ENCODE results near the gene PEX11G.

DNA sequence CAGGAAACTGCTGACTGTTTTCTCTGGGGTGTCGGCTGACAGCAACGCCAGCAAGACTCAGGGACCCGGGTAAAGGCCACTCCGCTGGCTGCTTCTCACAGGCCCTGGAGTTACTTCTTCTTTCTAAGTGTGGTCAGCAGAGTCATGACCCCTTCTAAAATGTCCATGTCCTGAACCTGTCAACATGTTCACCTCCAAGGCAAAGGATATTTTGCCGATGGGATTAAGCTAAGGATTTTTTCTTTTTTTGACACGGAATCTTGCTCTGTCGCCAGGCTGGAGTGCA is 7.9 kb downstream of the PEX11G start:
- TF ChIP-seq, protein P1, sequence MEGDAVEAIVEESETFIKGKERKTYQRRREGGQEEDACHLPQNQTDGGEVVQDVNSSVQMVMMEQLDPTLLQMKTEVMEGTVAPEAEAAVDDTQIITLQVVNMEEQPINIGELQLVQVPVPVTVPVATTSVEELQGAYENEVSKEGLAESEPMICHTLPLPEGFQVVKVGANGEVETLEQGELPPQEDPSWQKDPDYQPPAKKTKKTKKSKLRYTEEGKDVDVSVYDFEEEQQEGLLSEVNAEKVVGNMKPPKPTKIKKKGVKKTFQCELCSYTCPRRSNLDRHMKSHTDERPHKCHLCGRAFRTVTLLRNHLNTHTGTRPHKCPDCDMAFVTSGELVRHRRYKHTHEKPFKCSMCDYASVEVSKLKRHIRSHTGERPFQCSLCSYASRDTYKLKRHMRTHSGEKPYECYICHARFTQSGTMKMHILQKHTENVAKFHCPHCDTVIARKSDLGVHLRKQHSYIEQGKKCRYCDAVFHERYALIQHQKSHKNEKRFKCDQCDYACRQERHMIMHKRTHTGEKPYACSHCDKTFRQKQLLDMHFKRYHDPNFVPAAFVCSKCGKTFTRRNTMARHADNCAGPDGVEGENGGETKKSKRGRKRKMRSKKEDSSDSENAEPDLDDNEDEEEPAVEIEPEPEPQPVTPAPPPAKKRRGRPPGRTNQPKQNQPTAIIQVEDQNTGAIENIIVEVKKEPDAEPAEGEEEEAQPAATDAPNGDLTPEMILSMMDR (IDR thresholded peaks at IDR 0.05; ENCODE audit: insufficient read depth, low read length, poor library complexity, severe bottlenecking): no peak
- no peak for TF ChIP-seq EZH2phosphoT487 (conservative IDR thresholded peaks at IDR 0.05; ENCODE audit: low read length)

Measured in SU-DHL-6 (cell line).